HG02763 (cell line): ENCODE measurements around the gene PLCB2.

Source experiments
- ATAC-seq: cut with Tn5 transposase; IDR thresholded peaks from one replicate; pipeline ENCODE4 v1.9.1; 2021; ENCODE audit warnings: mild to moderate bottlenecking, moderate library complexity; ENCODE audit not compliant: unreplicated experiment

PLCB2 gene, protein sequence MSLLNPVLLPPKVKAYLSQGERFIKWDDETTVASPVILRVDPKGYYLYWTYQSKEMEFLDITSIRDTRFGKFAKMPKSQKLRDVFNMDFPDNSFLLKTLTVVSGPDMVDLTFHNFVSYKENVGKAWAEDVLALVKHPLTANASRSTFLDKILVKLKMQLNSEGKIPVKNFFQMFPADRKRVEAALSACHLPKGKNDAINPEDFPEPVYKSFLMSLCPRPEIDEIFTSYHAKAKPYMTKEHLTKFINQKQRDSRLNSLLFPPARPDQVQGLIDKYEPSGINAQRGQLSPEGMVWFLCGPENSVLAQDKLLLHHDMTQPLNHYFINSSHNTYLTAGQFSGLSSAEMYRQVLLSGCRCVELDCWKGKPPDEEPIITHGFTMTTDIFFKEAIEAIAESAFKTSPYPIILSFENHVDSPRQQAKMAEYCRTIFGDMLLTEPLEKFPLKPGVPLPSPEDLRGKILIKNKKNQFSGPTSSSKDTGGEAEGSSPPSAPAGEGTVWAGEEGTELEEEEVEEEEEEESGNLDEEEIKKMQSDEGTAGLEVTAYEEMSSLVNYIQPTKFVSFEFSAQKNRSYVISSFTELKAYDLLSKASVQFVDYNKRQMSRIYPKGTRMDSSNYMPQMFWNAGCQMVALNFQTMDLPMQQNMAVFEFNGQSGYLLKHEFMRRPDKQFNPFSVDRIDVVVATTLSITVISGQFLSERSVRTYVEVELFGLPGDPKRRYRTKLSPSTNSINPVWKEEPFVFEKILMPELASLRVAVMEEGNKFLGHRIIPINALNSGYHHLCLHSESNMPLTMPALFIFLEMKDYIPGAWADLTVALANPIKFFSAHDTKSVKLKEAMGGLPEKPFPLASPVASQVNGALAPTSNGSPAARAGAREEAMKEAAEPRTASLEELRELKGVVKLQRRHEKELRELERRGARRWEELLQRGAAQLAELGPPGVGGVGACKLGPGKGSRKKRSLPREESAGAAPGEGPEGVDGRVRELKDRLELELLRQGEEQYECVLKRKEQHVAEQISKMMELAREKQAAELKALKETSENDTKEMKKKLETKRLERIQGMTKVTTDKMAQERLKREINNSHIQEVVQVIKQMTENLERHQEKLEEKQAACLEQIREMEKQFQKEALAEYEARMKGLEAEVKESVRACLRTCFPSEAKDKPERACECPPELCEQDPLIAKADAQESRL

GRCh38 chr15:40307421-40308211, at the start of gene PLCB2:
Gene PLCB2, minus strand, starts transcription at chr15:40307935. Its CDS starts 263 bp downstream, at chr15:40307672.
- ATAC-seq: peak; percentile 63

GRCh38 chr15:40357246-40357645, 49.5 kb upstream of the PLCB2 start:
- ATAC-seq: no peak

GRCh38 chr15:40355976-40356585, 48.3 kb upstream of the PLCB2 start:
- ATAC-seq: no peak

- ATAC-seq: no peak
Observed at GRCh38 chr15:40354408-40355171, 46.9 kb upstream of the PLCB2 start.

- ATAC-seq: no peak
Observed at GRCh38 chr15:40353697-40354096, 46.0 kb upstream of the PLCB2 start.

DNA sequence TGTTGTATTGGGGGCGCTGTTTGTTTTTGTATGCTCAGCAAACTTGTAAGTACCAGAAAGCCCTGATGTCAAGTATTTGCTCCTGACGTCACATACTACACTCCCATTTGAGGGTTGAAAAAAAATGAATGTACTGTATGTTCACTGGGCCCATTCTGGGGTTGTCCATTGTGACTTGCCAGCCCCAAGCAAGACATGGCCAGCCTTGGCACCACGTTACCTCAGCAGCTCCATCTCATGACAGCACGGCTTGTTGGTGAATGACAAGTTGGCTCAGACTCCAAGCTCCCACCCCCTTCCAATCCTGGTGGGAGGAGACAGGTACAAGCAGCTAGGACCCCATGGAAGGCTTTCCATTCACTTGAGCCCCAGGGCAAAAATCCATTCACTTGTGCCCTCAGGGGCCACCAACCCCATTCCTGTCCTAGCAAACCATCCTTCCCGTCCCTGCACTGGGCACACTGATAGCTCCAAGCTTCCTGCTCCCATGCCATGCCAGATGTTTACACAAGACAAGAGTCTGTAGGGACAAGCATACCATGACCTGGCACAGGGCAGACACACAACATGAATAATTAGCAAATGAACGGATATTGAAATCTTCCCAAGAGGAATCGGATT, 44.7 kb upstream of the PLCB2 start:
- ATAC-seq: no peak

DNA sequence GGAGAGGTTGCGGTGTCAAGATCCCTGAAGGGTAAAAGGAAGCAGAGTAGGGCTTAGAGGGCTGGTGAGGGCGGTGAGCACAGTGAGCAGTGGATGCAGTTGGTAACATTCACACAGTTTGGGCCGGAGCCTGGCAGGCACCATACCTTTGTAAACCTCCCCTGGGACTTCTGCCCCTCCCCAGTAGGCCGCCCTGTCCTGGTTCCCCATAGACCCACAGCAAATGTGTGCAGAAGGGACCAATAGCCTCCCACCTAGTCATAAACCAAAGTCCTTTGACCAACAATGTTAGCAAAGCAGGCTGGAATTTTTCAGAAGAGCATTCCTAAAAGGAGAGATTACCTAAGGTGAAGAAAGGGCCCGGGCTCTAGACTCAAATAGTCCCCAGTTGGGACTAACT, 41.4 kb upstream of the PLCB2 start:
- no peak for ATAC-seq

DNA sequence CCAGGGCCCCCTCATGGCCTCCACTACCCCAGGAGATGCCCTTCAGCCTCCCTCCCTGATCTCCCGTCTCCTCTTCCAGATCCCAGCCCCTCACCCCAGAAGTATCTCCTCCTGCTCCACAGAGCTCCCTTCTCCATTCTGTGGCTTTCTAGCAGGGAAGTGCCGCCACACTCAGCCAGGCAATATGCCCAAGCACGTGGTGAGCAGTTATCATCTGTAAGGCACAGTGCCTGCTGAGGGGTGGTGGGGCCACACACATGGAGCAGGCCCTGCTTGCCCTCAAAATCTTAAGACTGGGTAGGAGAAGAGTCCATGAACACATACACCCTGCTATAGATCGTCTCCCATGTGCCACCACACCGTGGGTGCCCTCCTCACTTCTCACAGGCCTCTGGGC, 40.7 kb upstream of the PLCB2 start:
- no peak for ATAC-seq

DNA sequence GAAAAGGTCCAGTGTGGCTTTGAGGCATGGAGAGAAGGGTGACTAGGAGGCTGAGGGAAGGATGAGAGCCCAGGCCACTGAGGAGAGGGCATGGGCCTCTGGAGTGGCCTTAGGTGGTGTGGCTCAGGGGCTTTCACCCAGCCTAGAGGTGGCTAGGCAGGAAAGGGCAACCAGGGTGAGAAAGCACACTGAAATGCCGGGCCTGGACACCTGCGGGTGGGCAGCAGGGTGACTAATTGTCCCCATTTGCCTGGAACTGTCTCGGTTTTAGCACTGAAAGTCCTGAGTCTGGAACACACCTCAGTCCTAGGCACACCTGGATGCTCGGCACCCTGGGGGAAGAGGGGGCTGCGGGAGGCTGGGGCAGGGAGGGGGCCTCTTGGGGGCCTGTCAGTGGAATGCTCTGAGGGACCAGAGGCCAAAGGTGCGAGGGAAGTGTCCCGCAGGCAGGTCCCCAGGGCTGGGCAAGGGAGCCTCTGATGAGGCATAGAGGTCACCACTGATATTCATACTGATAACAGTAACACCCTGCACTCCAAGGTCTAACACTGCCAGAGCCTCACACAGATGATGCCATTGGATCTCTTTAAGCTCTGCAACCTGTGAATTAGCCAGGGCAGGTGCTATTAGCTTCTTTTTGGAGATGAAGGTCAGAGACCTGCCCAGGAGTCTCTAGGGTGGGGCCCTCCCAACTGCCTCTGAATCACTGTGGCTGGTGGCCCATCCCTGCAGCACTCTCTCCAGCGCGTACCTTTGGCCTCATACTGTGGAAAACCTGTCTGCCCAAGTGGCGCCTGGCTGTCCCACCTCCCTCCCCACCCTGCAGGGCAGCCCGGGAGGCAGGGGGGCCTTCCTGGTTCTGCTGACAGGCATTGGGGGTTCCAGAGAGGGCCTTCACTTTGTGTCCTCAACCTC, 40.1 kb upstream of the PLCB2 start:
- no peak for ATAC-seq

DNA sequence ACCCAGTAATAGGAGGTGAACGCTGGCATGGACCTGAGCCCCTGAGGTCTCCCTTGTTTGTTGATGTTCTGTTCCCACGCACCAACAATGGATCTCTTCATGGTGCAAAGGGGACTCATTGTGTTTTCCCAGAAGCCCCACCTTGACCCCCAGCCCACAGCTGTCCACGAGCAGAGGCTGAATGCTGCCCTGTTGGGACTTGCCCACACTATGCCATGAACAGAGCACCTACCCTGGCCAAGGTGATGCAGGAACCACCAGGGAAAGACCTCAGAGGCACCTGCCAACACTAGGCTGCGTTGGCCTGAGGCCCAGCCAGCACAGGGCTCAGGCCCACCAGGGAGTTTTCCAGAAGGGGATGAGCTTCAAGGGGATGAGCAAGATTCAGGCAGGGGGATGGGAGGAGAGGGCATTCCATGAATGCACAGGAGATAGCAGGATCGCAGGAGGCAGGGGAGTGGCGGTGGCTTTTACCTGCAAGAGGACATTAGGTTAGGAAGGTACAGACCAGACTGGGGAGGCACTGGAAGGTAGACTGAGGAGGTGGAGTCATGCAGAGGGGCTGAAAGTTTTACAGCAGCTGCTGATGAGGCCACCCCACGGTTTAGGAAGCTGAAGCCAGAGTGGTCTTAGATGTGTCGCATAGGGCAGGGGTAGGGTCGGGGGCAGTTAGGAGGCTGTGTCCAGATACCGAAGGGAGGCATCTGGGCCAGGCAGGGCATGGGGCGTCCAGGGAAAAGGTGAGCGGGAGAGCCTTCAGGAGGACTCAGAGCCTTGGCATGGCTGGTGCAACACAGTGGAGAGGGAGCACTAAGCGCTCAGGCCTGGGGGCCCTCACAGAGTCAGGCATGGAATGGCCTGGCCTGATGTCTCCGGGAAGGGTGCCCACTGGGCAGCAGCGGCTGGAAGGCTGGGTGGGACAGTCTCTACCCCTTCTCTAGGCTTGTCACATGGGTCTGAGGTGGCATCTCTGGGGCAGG, 39.1 kb upstream of the PLCB2 start:
- ATAC-seq: no peak

GRCh38 chr15:40345867-40346578, 38.3 kb upstream of the PLCB2 start:
- ATAC-seq: no peak

GRCh38 chr15:40345225-40345866, 37.6 kb upstream of the PLCB2 start:
- no peak for ATAC-seq

GRCh38 chr15:40344631-40345120, 36.9 kb upstream of the PLCB2 start:
- ATAC-seq: no peak

DNA sequence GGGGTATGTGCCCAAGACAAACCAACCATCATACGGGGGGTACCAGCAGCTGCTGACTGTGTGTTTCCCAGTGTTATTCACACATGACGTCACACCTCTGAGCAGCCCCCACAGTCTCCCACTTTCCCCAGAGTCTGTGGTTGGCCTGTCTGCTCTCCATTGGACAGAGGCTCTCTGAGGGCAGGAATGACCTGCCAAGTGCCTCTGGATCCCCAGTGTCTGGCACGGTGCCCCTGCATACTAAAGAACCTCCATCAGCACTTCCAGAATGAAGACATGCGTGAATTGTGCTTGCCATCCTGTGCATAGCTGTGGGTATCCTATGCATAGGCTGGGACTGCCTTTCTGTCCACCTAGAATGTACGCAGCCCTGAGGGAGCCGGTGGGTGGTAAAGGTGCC, 36.5 kb upstream of the PLCB2 start:
- no peak for ATAC-seq

GRCh38 chr15:40343512-40343911, 35.8 kb upstream of the PLCB2 start:
- ATAC-seq: no peak
